Caco-2 (cell line): ENCODE data around the gene HLA-F. TPM values are rescaled to one million over a fixed set of nuclear protein-coding genes. Genes with fewer than 3 reads are reported as not detected.

Experiments
- BruUV-seq: library from RNA; stranded (reverse); fragments of 400-500 nt; replicated peaks from 2 replicates; lab custom pipeline; 2021; lab: Mats Ljungman, UMichigan
- CTCF ChIA-PET: fragments of 300-600 bp; sonication (Branson Sonifier 250); formaldehyde crosslinking; loops from one replicate; lab custom pipeline; 2022; ENCODE audit warnings: antibody characterized with exemption; lab: Charles Lee
- POLR2A ChIA-PET: fragments of 300-600 bp; sonication (Branson Sonifier 250); formaldehyde crosslinking; loops from one replicate; lab custom pipeline; 2022; ENCODE audit warnings: antibody characterized with exemption; lab: Charles Lee
- DNase-seq, 2 experiments: peaks; one replicate each; pipeline versions ENCODE4 v3.0.0 to v3.0.0-alpha.2; 2020 to 2022
- H3K27me3 ChIP-seq: replicated peaks from 2 replicates; pipeline ENCODE4 v1.6.0; 2011; ENCODE audit warnings: low read length; ENCODE audit not compliant: control insufficient read depth, insufficient read depth
- H3K36me3 ChIP-seq: 2 replicates; pipeline ENCODE4 v1.5.1; 2011; ENCODE audit warnings: low read length; ENCODE audit not compliant: control insufficient read depth, insufficient read depth
- H3K4me1 ChIP-seq: fragments of 250-450 bp; sonication (Bioruptor Pico); 2 replicates; pipeline ENCODE4 v1.5.1; 2020; ENCODE audit warnings: mild to moderate bottlenecking
- H3K4me3 ChIP-seq: 2 replicates; pipeline ENCODE4 v1.5.1; 2011; ENCODE audit warnings: low read depth, mild to moderate bottlenecking, control low read depth, low read length
- H3K9me3 ChIP-seq: fragments of 250-450 bp; sonication (Bioruptor Pico); 2 replicates; pipeline ENCODE4 v1.5.1; 2020; ENCODE audit warnings: mild to moderate bottlenecking, moderate library complexity
- H3K27ac Mint-ChIP-seq: one replicate; pipeline ENCODE4 v1.8.0; 2022; ENCODE audit warnings: mixed read lengths; ENCODE audit not compliant: unreplicated experiment
- H3K27me3 Mint-ChIP-seq: one replicate; pipeline ENCODE4 v1.8.0; 2022; ENCODE audit warnings: mixed read lengths; ENCODE audit not compliant: insufficient read depth, unreplicated experiment
- H3K36me3 Mint-ChIP-seq: one replicate; pipeline ENCODE4 v1.8.0; 2022; ENCODE audit warnings: mild to moderate bottlenecking, mixed read lengths; ENCODE audit not compliant: insufficient read depth, unreplicated experiment
- H3K4me1 Mint-ChIP-seq: one replicate; pipeline ENCODE4 v1.8.0; 2022; ENCODE audit warnings: low read depth, mixed read lengths; ENCODE audit not compliant: unreplicated experiment
- H3K4me3 Mint-ChIP-seq: one replicate; pipeline ENCODE4 v1.8.0; 2022; ENCODE audit warnings: mild to moderate bottlenecking, moderate library complexity, mixed read lengths; ENCODE audit not compliant: unreplicated experiment
- H3K9me3 Mint-ChIP-seq: one replicate; pipeline ENCODE4 v1.8.0; 2022; ENCODE audit warnings: mixed read lengths; ENCODE audit not compliant: unreplicated experiment
- intact Hi-C: fragments of 100-400 bp; cut with micrococcal nuclease; formaldehyde crosslinking; loops from one replicate; pipeline ENCODE4 v1.10.0; 2022; ENCODE audit not compliant: unreplicated experiment
- total RNA-seq: library from RNA; stranded (reverse); gene quantifications from 2 replicates; pipeline ENCODE4 v1.2.3, GENCODE V29; 2022
- TF ChIP-seq, protein P1 (sequence below), 2 experiments: fragments of 200-600 bp in 1 of 2; IDR thresholded peaks; 1 replicate in 1 of 2; 2 replicates in 1 of 2; pipeline versions ENCODE4 v1.5.1 to v1.8.0; 2011 to 2022; ENCODE audit warnings: antibody characterized with exemption in 1 of 2, control low read depth in 1 of 2, inconsistent platforms in 1 of 2, low read depth in 1 of 2, low read length in 1 of 2, mild to moderate bottlenecking in 1 of 2, moderate library complexity in 1 of 2; ENCODE audit not compliant: insufficient read depth in 1 of 2, severe bottlenecking in 1 of 2, unreplicated experiment in 1 of 2

The HLA-F gene
- total RNA-seq, 1 experiment from 2014 or later = 4.7 TPM

DNA sequence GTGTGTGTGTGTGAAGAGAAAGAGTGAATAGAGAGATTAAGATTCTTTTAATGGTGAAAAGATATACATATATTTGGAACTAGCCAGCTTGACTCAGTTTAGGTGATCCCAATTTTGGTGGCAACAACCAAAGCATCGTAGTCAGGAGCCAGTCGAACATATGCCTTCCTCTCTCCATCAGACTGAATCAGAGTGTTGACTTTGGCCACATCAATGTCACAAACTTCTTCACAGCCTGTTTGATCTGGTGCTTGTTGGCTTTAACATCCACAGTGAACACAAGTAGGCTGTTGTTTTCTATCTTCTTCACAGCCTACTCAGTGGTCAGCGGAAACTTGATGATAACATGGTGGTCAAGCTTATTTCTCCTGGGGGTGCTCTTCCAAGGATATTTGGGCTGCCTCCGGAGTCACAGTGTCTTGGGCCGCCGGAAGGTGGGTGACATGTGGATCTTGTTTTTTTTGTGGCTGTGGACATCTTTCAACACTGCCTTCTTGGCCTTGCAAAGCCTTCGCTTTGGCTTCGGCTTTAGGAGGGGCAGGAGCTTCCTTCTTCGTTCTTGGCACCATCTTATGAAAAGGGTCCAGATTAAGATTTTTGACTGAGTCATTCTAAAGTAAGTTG lies 3.4 kb downstream of the HLA-F start:
- Histone ChIP-seq H3K27me3 (no peaks in the 10 kb centered on the region), H3K4me1 (no peaks in the 10 kb centered on the region), H3K9me3 (no peaks in the 10 kb centered on the region), H3K4me3 (no peak overlapping the region), H3K36me3 (no peaks in the 10 kb centered on the region)
- Mint-ChIP-seq H3K36me3 (no peaks in the 10 kb centered on the region), H3K27me3 (peaks cover 13% of the 10 kb centered on the region), H3K4me3 (no peak overlapping the region), H3K4me1 (peaks cover 7% of the 10 kb centered on the region), H3K27ac (no peak overlapping the region), H3K9me3 (no peaks in the 10 kb centered on the region)
- CTCF ChIA-PET = no interaction called here
- TF ChIP-seq, protein P1, sequence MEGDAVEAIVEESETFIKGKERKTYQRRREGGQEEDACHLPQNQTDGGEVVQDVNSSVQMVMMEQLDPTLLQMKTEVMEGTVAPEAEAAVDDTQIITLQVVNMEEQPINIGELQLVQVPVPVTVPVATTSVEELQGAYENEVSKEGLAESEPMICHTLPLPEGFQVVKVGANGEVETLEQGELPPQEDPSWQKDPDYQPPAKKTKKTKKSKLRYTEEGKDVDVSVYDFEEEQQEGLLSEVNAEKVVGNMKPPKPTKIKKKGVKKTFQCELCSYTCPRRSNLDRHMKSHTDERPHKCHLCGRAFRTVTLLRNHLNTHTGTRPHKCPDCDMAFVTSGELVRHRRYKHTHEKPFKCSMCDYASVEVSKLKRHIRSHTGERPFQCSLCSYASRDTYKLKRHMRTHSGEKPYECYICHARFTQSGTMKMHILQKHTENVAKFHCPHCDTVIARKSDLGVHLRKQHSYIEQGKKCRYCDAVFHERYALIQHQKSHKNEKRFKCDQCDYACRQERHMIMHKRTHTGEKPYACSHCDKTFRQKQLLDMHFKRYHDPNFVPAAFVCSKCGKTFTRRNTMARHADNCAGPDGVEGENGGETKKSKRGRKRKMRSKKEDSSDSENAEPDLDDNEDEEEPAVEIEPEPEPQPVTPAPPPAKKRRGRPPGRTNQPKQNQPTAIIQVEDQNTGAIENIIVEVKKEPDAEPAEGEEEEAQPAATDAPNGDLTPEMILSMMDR (IDR thresholded peaks at IDR 0.05; ENCODE audit: insufficient read depth in 1 of 2, low read depth in 1 of 2, low read length in 1 of 2, severe bottlenecking in 1 of 2, unreplicated experiment in 1 of 2) = no peak
- POLR2A ChIA-PET = no interaction called here
- no TSS peak for BruUV-seq
- no peak for DNase-seq
- intact Hi-C loops = no loop called here

DNA sequence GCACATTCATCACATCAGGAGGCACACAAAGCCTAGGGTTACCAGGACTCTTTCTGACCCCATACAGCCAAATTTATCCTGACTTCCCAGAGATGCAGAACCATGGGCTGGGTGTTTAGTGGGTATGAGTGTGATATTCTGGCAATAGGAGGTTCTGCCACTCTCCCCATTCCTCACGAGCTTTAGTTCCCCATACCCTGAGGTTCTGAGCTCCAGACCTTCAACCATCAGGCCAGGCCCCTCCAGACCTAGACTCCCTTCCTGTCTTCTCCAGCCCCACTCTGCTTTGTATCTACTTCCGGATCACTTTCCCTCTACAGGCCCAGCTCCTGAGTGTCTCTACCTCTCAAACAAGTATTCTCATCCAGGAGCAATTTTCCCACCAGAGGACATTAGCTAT lies 4.4 kb downstream of the HLA-F start:
- intact Hi-C loops = no loop called here
- CTCF ChIA-PET = no interaction called here
- no peaks in the 10 kb centered on the region for H3K9me3 ChIP-seq
- no TSS peak for BruUV-seq
- no peak for DNase-seq
- H3K4me1 ChIP-seq = no peaks in the 10 kb centered on the region
- no peak overlapping the region for H3K27ac Mint-ChIP-seq
- POLR2A ChIA-PET = no interaction called here
- no peaks in the 10 kb centered on the region for H3K27me3 ChIP-seq
- H3K9me3 Mint-ChIP-seq = no peaks in the 10 kb centered on the region
- H3K4me3 Mint-ChIP-seq = no peak overlapping the region
- H3K36me3 ChIP-seq = no peaks in the 10 kb centered on the region
- peaks cover 2% of the 10 kb centered on the region for H3K4me1 Mint-ChIP-seq
- no peaks in the 10 kb centered on the region for H3K36me3 Mint-ChIP-seq
- TF ChIP-seq, protein P1 (IDR thresholded peaks at IDR 0.05; ENCODE audit: insufficient read depth in 1 of 2, low read depth in 1 of 2, low read length in 1 of 2, severe bottlenecking in 1 of 2, unreplicated experiment in 1 of 2) = no peak
- H3K4me3 ChIP-seq = no peak overlapping the region
- H3K27me3 Mint-ChIP-seq = peaks cover 7% of the 10 kb centered on the region

DNA sequence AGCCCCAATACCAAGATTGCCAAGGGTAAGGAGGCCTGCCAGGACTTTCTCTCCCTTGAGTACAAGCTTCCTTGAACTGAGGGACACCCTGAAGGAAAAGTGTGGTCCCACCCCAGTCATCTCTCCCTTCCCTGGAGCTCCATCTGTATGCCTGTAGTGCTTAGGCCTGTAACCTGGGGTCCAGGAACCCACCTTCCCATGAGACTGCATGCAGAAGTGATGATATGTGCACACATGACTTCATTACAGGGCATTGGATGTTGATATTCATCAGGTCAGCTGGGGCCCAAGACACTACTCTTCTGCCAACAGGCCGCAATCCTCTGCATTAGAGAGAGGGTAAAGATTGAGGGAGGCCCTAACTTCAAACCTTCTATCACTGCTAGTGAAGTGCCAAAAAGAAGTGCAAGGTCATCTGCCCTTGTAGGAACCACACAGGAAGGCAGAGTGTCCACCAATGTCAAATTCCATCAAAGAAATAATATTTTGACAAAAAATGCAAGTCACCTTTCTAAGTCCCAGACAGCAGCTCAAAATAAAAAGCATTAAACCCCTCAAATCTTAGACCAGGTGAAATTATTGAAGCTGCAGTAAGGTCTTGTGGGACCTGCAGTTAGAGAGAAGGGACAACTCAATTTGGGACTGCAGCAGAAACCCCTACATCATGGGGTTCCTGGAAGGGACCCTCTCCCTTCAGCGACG lies 5.1 kb downstream of the HLA-F start:
- H3K36me3 ChIP-seq = no peaks in the 10 kb centered on the region
- Mint-ChIP-seq H3K4me1 (no peaks in the 10 kb centered on the region), H3K9me3 (no peaks in the 10 kb centered on the region), H3K36me3 (no peaks in the 10 kb centered on the region), H3K27me3 (peaks cover 4% of the 10 kb centered on the region), H3K4me3 (no peak overlapping the region), H3K27ac (no peak overlapping the region)
- intact Hi-C loops = no loop called here
- TF ChIP-seq, protein P1 (IDR thresholded peaks at IDR 0.05; ENCODE audit: insufficient read depth in 1 of 2, low read depth in 1 of 2, low read length in 1 of 2, severe bottlenecking in 1 of 2, unreplicated experiment in 1 of 2) = no peak
- H3K4me1 ChIP-seq = no peaks in the 10 kb centered on the region
- no peak for DNase-seq
- H3K27me3 ChIP-seq = no peaks in the 10 kb centered on the region
- ChIA-PET CTCF (no interaction called here), POLR2A (no interaction called here)
- no TSS peak for BruUV-seq
- H3K4me3 ChIP-seq = no peak overlapping the region
- no peaks in the 10 kb centered on the region for H3K9me3 ChIP-seq
